Measurements from ENCODE around the gene SPATA31E1.

- TF ChIP-seq CTCF (IDR thresholded peaks at IDR 0.05) (no peak), EZH2 (IDR thresholded peaks at IDR 0.05; ENCODE audit: borderline replicate concordance, insufficient read depth, low read depth, low read length, poor library complexity, severe bottlenecking) (no peak)
Observed at GRCh38 chr9:87857948-87858335, 24.7 kb upstream of the SPATA31E1 start.

Measured in B cell (primary cell).